Stimulated activated CD8-positive, alpha-beta memory T cell treated with anti-CD3 and anti-CD28 coated beads, Interleukin-15, amount 100 ng/mL, for 48 hours (primary cell): ENCODE measurements around the gene FERMT1.
"Not testable (repeated sequence)": the region's sequence is repeated elsewhere in the genome, so short reads cannot be mapped to it uniquely, and the experiment has no call there.

Experiments used
- DNase-seq, 2 donors: peaks; one replicate each; pipeline ENCODE4 v3.0.0-alpha.2; 2020; ENCODE audit warnings: low read depth in 2 of 2

The FERMT1 gene

GRCh38 chr20:6040958-6041807, 81.6 kb downstream of the FERMT1 start:
- DNase-seq: no peak

- DNase-seq: no peak
Observed at GRCh38 chr20:6040540-6040939, 82.3 kb downstream of the FERMT1 start.

- no peak for DNase-seq
Observed at GRCh38 chr20:6039766-6040165, 83.1 kb downstream of the FERMT1 start.

- DNase-seq: no peak
Observed at GRCh38 chr20:6038256-6038655, 84.6 kb downstream of the FERMT1 start.

- DNase-seq: no peak
Observed at GRCh38 chr20:6037082-6037481, 85.7 kb downstream of the FERMT1 start.

GRCh38 chr20:6036213-6036612, 86.6 kb downstream of the FERMT1 start:
- no peak for DNase-seq

- no peak for DNase-seq
Observed at GRCh38 chr20:6034134-6034969, 88.5 kb downstream of the FERMT1 start.

DNA sequence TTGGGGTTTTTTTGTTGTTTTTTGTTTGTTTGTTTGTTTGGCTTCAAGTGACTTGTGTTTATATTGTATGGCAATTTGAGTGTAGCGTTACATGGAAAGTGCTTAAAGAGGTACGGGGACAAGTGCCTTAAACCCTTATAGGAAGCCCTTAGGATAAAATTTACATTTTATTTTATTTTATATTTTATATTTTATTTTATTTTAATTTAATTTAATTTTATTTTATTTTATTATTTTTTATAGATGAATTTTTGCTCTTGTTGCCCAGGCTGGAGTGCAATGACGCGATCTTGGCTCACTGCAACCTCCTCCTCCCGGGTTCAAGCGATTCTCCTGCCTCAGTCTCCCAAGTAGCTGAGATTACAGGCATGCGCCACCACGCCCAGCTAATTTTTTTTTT, 89.9 kb downstream of the FERMT1 start:
- DNase-seq: not testable (repeated sequence)

- DNase-seq: no peak
Observed at GRCh38 chr20:6030453-6031080, 92.3 kb downstream of the FERMT1 start.

GRCh38 chr20:6029538-6029937, 93.3 kb downstream of the FERMT1 start:
- DNase-seq: no peak

- no peak for DNase-seq
Observed at GRCh38 chr20:6028818-6029217, 94.0 kb downstream of the FERMT1 start.

DNA sequence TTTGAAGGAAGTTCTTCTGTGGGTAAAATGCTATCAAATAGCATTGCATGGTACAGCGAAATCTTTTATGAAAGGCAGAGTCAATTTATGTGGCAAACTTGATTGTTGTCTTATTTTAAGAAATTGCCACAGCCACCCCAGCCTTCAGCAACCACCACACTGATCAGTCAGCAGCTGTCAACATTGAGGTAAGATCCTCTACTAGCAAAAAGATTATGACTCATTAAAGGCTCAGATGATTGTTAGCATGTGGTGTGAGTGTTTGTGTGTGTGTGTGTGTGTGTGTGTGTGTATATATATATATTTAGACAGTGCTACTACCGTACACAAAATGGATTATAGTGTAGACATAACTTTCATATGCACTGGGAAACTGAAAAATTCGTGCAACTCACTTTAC, 96.8 kb downstream of the FERMT1 start:
- no peak for DNase-seq
